Astrocyte (in vitro differentiated cells and primary cell): ENCODE results near the gene KBTBD7.

Experiments used
- CTCF ChIP-seq: IDR thresholded peaks from 2 replicates; pipeline ENCODE4 v1.5.1; 2011; ENCODE audit warnings: low read depth, mild to moderate bottlenecking, inconsistent platforms, low read length, moderate library complexity; ENCODE audit not compliant: insufficient read depth
- EZH2 ChIP-seq: IDR thresholded peaks from 2 replicates; pipeline ENCODE4 v1.6.1; 2012; ENCODE audit warnings: mild to moderate bottlenecking, low read length, inconsistent platforms; ENCODE audit not compliant: insufficient read depth

GRCh38 chr13:41182231-41182630 is 12.1 kb downstream of the KBTBD7 start:
- TF ChIP-seq CTCF (no peak), EZH2 (no peak)
